ENCODE measurements around the gene SEC23B. TPM values are rescaled to one million over a fixed set of nuclear protein-coding genes. Genes with fewer than 3 reads are reported as not detected.
"Not testable (repeated sequence)": the region's sequence is repeated elsewhere in the genome, so short reads cannot be mapped to it uniquely, and the experiment has no call there.

SEC23B gene
- 10 to 100 TPM; 61.9 to 66.3 (median 65.2) TPM for polyA plus RNA-seq (ENCODE audit: insufficient read length in 4 of 4)

DNA sequence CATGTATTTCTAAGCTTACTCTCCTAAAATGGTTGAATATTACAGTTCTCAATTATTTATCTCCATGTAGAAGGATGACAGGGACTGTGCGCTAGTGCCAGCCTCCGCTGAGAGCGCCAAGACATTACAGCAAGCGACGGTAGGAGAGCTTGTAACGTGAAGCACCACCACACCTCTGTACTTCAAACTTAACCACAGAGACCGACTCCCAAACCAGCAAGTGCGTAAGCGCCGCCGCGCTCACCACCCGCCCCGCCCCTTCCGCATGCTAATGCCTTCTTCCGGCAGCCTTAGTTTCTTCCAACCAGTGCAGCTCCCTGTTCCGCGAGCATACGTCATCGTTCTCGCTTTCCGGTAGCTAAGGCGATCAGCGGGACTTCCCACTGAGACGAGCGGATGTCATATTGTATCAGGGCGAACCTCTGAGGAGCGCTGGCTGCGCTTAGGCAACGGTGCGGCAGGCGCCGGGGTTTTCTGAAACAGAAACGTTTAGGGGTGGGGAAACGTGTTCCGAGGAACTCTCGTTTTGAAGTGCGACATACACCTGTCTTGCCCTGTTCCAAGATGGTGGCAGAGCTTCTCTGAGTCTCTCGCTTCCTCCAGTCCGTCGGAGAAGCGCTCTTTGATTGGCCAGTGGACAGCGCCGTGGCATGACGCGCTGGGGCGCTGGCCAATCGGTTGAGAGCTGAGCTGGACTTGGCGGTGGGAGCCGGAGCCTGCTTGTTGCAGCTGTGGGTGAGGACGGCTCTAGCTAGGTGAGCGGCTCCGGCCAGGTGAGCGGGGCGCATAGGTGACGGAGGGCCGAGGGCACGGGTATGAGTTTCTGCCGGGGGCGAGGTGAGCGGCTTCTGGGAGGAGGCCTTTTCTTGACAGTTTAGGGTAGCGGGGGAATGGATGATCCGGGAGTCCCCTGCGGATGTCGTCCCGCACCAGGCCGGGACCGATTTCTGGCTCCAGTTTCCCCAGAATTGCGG lies at the start of gene SEC23B:
TSS of gene SEC23B (plus strand) at position 723 of the 974 bp plus-strand sequence. CDS start 2,896 bp downstream, outside the sequence.
- peak; percentile 93 to 95 (median 94) for DNase-seq (ENCODE audit: low read depth in 4 of 4, low spot score in 3 of 4)

- no peak for DNase-seq (ENCODE audit: low read depth in 4 of 4, low spot score in 3 of 4)
Measured at GRCh38 chr20:18465536-18466200, 42.1 kb upstream of the SEC23B start.

- no peak for DNase-seq (ENCODE audit: low read depth in 4 of 4, low spot score in 3 of 4)
Measured at GRCh38 chr20:18466574-18466893, 41.2 kb upstream of the SEC23B start.

DNA sequence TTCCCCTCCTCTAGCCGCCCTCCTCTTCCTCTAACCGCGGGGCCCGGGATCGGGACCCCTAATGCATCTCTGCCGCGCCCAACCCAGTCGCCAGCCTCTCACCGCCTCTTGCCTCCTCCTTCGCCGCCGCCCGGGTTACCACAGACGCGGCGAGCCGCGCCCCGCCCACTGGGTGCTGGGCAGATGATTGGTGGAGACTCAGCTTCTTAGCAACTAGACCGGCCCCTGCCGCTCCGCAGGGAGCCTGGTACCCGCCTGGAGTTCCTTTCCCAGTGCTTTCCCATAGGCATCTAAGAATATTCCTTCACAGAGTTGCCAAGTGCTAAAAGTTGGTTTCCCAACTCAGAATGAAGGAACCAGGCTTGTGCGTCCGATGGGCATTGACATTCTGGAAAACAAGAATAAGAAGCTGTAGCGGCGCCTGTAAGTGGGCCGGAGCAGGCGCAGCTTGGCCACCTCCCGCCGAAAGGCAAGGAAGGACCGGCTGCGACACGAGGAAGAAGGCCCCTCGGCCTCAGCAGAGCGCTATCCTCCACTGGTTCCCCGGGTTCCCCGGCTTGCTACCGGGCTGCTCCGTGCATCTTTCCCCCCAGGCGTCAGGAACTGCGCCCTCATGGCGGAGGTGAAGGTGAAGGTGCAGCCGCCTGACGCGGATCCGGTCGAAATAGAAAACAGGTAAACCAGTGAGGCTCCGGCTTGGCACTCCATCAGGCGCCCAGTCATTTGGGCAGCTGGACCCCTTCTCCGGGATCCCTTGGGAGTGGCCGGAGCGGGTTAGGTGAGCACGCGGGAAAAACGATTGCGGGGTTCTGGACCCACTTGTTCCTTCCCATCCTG lies 40.6 kb upstream of the SEC23B start, which contains the start of the genes DZANK1 and POLR3F:
TSS of gene DZANK1 (minus strand) at position 137 of the 837 bp plus-strand sequence. CDS start 1,672 bp downstream, outside the sequence.
TSS of gene POLR3F (plus strand) at position 497 of the 837 bp plus-strand sequence. CDS start at position 614, 117 bp downstream.
- peak; percentile 87 to 94 (median 90) for DNase-seq (ENCODE audit: low read depth in 4 of 4, low spot score in 3 of 4)

- no peak for DNase-seq (ENCODE audit: low read depth in 4 of 4, low spot score in 3 of 4)
Measured at GRCh38 chr20:18477218-18477617, 30.5 kb upstream of the SEC23B start.

DNA sequence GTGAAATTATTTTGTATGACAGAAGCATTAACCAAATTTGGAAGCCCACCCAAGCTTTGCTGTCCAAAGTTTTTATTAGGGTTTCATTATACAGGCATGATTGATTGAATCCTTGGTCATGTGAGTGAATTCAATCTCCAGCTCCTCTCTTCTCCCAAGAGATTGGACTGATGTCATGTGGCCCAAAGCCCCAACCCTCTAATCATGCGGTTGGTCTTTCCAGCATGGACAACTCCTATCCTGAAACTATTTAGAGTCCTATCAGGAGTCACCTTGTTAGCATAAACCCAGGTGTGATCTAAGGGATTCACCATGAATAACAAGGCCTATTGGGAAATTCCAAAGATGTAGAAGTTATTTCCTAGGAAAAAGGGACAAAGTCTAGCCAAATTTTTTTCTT lies 29.9 kb upstream of the SEC23B start:
- no peak for DNase-seq (ENCODE audit: low read depth in 4 of 4, low spot score in 3 of 4)

GRCh38 chr20:18481596-18481995 lies 26.1 kb upstream of the SEC23B start:
- DNase-seq (ENCODE audit: low read depth in 4 of 4, low spot score in 3 of 4) = no peak

- DNase-seq (ENCODE audit: low read depth in 4 of 4, low spot score in 3 of 4) = no peak
Measured at GRCh38 chr20:18488301-18488700, 19.4 kb upstream of the SEC23B start.

GRCh38 chr20:18496042-18496441 lies 11.7 kb upstream of the SEC23B start:
- no peak for DNase-seq (ENCODE audit: low read depth in 4 of 4, low spot score in 3 of 4)

DNA sequence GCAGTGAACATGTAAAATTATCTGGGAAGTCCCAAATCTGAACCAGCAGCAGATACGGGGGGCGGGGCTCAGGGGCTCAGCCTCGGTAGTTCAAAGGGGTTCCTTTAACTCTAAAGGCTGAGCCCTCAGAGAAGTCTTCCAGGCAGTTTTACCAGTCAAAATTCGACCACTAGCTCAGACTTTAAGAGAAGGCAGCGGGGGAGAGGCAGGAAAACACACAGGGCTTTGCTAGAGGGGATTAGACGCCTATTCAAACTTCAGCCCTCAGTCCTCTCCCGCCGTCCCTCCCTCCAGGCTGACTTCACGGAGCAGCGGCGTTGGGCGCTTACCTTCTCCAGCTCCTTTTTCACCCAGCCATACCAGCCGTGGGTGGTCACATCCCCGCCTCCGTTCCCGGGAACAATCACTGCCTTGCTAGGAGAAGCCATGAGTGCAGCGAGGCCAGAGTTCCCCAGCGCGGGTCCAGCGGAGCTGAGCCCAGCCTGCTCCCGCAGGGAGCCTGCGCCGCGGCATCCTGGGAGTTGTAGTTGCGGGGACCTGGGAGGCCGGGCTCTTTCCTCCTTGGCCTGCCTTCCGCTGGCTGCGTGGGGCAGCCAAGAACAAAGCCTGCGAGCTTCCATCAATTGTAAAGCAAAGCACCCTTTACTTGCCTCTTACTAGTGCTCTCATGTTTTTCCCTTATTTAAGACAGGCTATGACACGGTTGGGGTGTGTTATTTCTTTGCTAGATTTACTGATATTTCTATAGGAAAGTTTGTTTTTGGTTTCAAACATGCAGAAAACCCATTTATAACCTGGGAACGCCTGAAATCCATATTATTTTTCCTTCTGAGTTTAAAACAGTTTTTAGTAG lies 10.8 kb upstream of the SEC23B start, which contains the start of gene RBBP9:
TSS of gene RBBP9 (minus strand) at position 486 of the 853 bp plus-strand sequence. CDS start at position 428, 58 bp downstream.
- peak; percentile 74 to 79 (median 76) for DNase-seq (ENCODE audit: low read depth in 4 of 4, low spot score in 3 of 4)

DNA sequence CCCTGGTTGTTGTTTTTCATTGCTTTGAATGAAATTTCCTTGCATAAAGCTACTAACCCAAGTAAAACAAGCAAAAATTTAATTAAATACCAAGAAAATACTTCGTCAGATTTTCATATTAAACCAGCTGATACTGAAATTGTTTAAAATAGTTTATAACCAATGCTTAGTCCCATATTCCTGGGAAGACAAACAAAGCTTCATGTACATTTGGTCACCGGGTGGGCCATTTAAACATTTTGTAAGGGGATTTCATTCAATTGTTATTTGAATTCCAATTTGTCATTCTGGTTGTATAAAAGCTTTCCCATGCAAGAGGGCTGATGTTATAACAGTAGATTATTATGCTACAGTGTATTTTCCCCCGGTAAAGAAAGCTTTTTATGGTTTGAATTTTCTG lies 10.1 kb upstream of the SEC23B start:
- no peak for DNase-seq (ENCODE audit: low read depth in 4 of 4, low spot score in 3 of 4)

DNA sequence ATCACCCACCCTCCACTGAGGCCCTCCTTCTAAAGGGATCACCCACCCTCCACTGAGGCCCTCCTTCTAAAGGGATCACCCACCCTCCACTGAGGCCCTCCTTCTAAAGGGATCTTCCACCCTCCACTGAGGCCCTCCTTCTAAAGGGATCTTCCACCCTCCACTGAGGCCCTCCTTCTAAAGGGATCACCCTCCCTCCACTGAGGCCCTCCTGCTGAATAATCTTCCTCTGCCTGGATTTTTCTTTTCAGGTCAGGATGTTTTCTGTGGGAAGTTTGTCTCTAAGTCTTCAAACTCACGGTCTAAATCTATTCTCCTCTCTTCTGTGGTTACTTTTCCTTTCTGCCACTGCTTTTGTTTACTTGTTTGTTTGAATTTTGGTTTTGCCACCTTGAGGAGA lies 6.1 kb upstream of the SEC23B start:
- not testable (repeated sequence) for DNase-seq (ENCODE audit: low read depth in 4 of 4, low spot score in 3 of 4)

GRCh38 chr20:18504479-18505060 lies 3.2 kb upstream of the SEC23B start:
- no peak for DNase-seq (ENCODE audit: low read depth in 4 of 4, low spot score in 3 of 4)

DNA sequence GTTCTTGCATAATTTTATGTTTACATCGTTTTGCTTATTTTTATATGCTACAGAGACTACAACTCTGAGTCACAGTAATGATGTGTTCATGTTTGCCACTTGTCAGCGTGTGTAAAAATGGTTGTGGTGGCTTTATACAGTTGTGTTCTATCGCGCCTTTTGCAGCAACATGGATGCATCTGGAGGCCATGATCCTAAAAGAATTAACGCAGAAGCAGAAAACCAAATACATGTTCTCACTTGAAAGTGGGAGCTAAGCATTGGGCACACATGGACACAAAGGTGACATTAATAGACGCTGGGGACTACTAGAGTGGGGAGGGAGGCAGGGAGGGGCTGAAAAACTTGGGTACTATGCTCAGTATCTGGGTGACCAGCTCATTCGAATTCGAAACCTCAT lies 996 bp upstream of the SEC23B start:
- no peak for DNase-seq (ENCODE audit: low read depth in 4 of 4, low spot score in 3 of 4)

- no peak for DNase-seq (ENCODE audit: low read depth in 4 of 4, low spot score in 3 of 4)
Measured at GRCh38 chr20:18511571-18511970, 3.8 kb downstream of the SEC23B start.

DNA sequence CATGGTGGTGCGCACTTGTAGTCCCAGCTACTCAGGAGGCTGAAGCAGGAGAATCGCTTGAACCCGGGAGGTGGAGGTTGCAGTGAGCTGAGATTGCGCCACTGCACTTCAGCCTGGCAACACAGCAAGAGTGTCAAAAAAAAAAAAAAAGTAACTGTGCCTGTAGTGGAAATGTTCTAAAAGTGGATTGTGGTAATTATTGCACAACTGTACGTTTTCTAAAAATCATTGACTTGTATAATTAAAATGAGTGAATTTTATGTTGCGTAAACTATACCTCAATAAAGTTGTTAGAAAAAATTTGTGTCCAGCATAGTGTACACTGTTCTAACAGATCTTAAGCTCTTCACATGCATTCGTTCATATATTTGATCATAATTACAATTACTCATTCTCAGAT lies 5.5 kb downstream of the SEC23B start:
- no peak for DNase-seq (ENCODE audit: low read depth in 4 of 4, low spot score in 3 of 4)

DNA sequence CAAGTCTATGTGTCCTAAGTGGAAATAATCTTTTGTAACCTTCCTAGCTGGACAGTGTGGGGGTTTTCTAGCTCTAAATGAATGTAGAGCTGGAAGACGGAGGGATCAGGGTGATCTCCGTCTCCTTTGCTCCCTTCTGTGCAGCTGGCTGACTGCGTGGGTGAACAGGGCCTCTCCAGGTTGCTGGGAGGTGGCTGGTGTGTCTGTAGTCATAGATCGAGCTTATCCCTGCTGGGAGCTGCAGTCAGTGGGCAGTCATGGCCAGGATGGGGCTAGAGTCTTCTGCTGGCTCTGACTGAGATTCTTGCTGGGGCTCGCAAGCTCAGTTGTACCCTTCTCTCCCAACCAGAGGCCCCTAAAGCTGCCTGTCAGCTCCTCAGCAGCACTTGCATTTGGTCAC lies 6.4 kb downstream of the SEC23B start:
- no peak for DNase-seq (ENCODE audit: low read depth in 4 of 4, low spot score in 3 of 4)

DNA sequence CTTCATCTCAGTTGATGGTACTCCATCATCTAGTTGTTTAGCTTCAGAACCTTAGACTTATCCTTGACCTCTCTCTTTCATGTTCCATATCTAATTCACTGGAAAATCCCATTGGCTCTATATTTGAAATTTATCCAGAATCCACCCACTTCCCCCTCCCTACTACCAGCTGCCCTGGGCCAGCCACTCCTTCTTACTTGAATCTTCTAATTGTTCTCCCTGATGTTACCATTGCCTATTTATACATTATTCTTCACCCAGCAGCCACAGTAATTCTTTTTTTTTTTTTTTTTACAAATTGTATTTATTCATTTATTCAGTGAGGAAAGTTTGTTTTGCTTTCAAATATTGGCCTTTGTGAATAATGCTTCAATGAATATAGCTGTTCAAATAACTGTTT lies 8.2 kb downstream of the SEC23B start:
- no peak for DNase-seq (ENCODE audit: low read depth in 4 of 4, low spot score in 3 of 4)

- not testable (repeated sequence) for DNase-seq (ENCODE audit: low read depth in 4 of 4, low spot score in 3 of 4)
Measured at GRCh38 chr20:18522066-18522465, 14.3 kb downstream of the SEC23B start.
